ENCODE data around the gene NR2F1-AS1.

The NR2F1-AS1 gene

DNA sequence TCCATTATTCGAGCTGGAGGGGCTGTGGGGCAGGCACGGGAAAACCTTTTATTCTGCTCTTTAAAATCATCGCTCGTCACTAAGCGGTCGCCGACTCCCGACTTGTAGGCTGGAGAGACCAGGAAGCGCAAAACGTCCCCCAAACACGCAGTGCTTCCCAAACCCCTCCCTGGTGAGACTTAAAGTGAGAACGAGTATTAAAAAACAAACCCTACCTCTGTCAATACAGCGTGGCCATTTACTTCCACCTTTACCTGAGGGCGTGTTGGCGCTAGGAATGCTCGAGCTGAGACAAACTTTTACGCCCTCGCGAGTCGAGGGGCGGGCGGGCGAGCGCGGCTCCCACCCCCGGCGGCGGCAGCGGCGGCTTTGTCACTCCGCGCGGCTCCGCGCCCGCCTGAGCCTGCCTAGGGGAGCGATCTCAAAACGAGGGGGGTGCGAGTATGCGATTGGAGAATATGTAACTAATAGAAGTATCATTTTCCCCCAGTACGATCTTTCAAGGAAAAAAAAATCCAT is at the start of gene NR2F1-AS1:
Gene NR2F1-AS1, minus strand, starts transcription at position 293 of the 519 bp plus-strand sequence.
- no peak for DNase-seq (ENCODE audit: low spot score)

DNA sequence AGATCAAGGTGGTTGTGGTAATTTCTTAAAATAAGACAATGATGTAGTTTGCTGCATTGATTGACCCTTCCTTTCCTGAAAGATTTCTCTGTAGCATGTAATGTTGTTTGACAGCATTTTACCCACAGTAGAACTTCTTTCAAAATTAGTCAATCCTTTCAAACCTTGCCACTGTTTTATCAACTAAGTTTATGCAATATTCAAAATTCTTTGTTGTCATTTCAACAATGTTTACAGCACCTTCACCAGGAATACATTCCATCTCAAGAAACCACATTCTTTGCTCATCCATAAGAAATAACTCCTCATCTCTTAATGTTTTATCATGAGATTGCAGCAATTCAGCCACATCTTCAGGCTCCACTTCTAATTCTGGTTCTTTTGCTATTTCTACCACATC is 45.8 kb upstream of the NR2F1-AS1 start:
- DNase-seq (ENCODE audit: low spot score) = no peak

DNA sequence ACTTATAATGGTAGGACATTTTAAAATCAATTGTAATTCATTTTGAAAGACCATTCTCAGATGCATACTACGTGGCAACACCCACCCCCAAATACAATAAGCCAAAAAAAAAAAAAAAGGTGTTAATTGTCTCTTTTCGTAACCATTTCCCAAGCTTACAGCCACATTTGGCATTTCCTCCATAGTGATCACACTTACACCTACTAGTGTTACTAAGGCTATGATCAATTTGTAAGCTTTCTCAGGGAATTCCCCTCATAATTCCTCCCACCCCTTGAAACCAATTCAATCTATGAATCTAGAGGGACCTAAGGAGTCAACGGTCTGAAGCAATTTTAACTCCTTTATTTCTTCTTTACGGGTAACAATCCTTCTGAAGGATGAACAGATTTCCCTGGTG is 42.1 kb upstream of the NR2F1-AS1 start:
- no peak for DNase-seq (ENCODE audit: low spot score)

DNA sequence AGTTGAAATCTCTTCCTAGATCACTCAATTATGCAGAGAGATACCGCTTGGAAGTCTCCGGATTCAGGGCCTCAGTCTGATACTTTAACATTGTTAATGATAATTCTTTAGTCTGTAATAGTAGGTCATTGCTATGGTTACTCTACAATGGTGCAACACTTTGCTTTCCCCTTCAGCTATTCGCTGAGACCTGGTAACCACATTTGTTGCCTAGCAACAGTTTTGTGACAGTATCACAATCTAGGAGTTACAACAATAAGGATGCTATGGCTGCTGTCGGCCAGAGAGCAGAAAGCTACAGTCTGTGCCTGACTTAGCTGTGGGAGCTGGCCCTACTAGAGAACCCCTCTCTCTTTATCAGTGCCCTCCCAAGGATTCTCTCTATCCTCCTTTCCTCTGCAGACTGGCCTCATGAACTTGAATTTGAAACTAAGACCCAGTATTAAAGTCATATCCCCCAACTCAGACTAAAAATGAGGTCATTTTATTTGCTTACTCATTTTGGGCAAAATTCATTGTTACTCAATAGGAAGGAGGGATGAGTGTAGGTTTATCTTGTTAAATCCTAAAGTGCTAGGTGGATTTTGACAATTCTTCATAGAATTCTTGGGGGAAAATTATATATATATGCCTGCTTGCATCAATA is 41.3 kb upstream of the NR2F1-AS1 start:
- no peak for DNase-seq (ENCODE audit: low spot score)

DNA sequence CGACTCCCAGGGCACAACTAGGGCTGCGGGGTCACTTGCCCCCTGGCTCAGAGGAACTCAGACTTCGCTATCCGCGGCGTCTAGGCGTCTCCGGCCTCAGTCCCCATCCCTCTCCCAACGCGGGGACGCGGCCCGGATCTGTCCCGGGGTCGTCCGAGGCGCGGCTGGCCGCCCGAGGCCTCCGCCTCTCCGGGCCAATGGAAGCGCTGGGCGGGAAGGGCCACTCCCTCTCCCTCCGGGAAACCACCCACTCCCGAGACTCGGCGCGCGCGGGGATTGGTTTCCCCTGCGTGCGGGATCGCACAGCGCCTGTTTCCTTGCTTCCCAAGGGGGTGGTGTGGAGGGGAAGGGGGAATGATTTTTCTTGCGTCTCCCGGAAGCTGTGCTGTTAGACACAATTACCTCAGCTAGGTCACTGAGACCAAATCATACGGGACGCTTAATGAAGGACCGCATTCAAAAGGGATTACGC is 40.3 kb upstream of the NR2F1-AS1 start:
- no peak for DNase-seq (ENCODE audit: low spot score)

DNA sequence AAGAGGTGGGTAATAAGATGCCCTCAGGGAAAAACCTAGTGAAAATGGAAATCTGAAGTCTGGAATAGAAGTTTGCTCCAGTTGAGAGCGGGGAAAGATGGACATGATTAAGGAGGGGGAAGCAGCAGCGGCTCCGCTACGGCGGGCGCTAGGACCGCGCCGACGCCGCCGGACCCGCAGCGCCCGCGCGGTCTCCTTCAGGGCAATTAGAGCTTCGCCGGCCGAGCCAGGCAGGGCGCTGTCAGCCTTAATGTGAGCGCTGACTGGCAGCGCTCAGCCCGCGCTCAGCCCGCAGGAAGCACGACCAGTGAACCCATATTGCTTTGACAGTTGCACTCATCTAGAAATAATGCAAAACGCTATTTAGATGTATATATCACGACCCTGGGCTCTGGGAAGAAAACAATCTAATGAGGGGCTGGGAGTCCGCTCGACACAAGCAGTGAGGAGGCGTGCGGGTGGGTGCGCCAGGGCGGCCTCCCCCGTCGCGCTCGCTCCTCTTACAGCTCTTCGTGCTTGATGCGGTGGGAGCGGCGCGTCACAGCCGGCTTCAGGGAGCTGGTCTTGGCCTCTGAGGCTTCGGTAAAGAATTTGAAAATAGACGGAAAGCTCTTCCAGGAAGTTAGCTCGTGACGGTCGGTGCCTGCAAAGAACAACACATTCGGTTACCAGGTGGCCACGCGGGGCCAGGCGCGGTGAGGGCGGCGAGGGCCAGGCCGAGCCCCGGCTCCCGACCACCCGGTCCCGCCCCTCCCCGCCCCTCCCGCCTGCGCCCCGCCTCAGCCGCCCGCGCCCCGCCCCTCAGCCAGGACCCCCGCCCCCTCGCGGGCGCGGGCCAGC is 39.7 kb upstream of the NR2F1-AS1 start:
- DNase-seq (ENCODE audit: low spot score) = peak; percentile 65

DNA sequence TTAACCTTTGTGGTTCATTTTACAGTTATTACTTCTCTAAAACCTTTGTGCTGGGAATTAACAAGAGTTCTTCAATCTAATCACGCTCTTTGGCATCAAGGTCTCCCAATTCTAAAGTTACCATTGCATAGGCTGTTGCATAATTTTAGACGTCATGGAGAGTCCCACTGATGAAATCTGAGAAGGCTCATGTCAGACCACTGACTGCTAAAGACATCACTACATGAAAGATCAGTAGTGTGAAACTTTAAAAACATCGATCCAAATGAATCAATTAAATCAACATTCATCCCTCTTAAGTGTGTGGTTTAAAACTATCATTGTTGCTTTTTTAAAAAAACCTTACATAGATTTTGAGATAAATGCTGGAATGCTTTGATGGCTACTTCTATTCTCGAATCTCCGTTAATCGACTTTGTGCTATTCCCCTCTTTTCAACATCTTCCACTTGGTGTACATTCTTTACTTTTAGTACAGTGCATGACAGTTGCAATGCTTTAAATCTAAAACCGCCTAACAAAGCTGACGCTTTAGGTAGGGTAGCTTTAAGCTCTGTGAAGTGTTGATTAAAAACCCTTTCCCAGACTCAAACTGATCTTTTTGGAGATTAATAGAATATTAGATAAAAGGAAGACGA is 35.6 kb upstream of the NR2F1-AS1 start:
- DNase-seq (ENCODE audit: low spot score) = no peak

DNA sequence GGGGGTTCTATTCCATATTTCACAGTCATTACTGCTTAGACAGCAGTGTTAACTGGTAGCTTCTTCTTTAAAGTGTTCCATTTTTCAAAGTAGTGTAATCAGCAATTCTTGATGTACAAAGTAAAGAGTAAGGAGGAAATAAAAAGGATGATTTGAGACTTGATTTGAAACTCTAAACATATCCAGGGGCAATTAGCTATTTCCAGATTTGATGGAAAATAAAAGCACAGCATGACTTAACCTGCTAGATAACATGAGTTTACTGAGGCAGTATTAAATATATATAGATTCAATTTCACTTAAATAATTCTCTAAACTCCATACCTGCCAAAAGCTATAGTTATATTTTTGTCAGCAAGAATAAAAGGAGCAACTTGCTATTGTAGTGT is 31.8 kb upstream of the NR2F1-AS1 start:
- DNase-seq (ENCODE audit: low spot score) = no peak

DNA sequence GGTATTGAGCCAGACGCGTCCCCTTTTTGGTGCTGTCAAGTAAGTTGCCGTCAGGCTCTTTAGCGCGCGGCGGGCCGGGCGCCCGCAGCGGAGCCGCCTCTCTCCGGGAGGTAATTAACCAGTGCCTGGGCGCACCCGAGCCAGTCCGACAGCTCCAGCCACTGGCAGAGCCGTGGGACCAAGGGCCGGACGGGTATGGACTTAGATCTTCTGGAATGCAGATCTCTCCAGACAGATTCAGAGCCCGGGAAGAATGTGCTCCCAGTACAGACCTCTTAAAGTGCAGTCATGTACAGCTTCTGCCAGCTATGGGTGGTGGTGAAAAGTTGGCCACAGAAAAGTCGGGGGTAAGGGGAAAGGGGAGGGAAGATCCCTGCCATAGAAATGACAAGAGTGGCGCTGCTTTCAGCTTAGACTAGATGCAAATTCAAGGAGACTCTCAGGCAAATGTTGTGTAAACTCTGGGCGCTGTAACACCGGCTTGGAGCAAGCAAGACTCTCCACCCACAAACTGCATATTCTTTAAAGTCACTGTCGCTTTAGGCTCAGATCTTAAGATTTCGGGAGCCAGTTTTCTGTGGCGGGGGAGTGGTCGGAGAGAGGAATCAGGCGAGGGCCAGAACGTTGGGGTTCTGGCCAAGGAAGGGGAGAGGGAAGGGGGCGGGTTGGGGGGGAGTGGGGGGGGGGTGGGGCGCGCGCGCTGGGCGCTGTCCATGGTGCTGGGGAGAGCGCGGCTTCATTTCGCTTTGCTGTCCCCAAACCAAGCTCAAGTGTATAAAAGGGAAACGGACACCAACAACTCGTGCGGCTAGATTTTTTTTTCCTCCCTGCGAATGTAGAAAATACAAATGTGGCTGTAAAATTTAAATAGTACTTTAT is 31.2 kb upstream of the NR2F1-AS1 start:
- no peak for DNase-seq (ENCODE audit: low spot score)

DNA sequence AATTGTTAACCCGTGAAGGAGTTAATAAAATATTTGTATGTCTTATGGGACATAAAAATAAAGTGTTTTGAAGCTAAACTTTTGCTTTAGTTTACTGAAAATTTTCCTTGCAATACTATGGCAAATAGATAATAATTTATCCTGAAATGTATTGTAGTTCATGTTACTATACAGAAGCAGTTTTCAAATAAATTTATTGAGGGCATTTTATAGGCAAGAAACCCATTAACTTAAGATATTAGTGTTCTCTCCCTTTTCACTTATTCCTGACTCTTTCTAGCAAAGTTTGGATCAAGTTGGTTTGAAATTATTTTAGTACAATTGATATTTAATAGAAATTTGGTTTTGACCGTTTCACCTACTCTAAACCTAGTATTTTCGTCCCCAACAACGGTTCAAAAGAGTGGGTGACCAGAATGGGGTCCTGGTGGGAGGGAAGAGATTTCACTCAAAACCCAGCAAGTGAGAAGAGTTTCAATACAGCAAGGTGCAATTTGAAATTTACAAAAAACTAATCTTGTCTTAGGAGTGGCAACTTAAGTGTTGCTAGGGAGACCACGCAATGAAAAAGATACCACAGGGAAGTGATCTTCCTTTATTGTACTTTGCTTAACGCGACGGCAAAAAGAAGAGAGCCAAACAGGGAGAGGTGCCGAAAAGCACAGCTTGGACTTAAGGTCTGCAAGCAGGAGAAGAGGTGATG is 30.4 kb upstream of the NR2F1-AS1 start:
- no peak for DNase-seq (ENCODE audit: low spot score)

DNA sequence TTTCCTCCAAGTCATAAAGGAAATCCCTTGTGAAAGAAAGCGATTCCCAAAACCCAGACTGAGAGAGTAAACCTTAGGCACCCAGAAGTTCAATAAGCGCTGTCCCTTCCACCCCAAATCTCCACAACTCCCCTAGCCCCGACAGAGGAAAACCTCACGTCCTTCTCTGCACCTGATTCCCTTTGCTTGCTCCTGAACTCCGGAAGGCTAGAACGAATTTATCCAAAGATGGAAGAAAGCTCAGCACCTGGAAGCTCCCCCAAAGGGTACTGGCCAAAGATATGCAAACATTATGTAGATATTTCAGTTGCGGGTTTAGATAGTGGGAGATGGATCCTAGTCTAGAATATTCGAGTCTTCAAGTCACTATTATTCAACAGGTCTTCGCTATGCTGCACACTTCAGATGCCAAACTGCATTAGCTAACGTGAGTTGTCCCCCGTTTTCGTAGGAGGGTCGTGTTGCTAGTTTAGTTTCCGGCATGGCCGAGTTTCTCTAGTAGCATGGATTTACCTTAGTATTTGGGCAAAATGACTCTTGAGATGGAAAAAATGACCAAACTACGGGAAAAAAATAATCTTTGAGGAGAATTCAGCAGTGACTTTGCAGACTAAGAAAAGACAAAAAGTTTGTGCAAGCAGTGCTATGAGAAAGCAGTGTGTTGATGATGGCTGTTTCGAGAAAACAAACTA is 29.7 kb upstream of the NR2F1-AS1 start:
- no peak for DNase-seq (ENCODE audit: low spot score)

DNA sequence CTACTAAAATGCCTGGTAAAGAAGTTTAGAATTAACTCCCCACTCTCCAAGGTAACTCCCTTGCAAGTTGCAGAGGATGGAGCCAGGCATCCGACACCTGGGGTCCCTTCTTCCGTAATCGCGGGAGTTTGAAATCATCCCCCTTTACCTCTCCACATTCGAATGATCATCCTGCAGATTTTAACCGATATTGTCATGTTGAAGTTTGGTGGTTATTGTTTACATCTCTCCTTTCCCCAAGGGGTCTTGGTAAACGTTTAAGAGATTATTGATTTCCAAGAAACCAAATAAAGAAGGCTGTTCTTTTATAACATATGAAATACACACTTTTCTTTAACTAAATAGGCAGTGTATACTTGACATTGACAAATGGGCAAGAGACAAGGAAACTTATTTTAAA is 28.7 kb upstream of the NR2F1-AS1 start:
- DNase-seq (ENCODE audit: low spot score) = no peak

DNA sequence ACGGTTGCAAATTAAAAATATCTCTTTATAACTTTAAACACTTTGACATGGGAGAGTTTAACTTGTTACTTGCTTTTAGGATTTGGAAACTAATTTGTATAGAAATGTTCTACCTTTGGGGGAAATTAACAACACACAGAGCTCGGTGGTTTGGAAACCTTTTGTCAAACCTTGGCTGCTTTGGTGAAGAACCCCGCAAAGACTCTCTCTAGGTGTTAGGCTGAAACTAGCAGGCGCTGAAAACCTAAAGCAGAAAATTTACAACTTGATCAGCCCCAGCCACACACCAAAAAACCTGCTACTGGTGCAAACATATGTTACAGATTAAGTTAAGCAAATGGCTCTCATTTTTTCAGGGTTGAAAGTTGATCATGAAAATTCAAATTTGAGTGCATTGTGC is 27.8 kb upstream of the NR2F1-AS1 start:
- DNase-seq (ENCODE audit: low spot score) = no peak

DNA sequence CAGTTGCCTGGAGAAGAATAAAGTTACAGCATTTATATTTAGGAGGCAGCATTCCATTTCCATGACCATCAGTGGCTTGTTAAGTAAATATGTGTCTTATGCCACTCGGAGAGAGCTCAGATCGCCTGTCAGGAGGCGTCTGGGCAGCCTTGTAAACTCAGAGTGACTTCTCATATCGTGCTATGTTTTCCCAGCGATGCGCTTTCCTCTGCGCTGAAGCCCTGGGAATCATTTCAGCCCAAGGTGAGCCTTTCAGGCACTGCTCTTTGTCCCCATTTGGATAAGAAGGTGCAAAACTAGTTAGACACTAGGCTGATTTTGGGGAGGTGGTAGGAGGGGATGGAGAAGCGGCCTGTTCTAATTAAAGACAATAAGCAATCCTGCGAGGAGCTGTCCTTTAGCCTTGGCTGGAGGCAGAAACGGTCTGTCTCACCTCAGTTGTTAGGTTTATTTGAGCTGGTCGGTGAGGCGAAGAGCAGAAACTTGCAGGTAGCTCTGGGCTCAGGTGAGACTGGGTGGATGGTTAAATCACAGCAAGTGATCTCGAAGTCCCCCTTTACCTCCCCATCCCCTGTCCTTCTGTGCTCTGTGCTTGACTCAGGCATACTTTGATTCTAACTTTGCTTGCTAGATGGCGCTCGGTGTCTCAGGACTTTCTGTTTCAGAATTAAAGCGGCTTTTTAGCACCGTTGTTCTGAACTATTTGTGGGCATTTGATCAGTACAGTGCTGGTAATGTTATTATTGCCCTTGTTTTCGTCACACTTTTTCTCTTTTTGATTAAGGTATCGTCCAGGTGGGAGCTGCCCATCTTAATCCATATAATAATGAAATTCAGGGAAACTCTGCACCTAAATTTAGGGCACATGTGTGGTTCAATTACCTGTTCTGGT is 26.6 kb upstream of the NR2F1-AS1 start:
- peak; percentile 40 for DNase-seq (ENCODE audit: low spot score)

DNA sequence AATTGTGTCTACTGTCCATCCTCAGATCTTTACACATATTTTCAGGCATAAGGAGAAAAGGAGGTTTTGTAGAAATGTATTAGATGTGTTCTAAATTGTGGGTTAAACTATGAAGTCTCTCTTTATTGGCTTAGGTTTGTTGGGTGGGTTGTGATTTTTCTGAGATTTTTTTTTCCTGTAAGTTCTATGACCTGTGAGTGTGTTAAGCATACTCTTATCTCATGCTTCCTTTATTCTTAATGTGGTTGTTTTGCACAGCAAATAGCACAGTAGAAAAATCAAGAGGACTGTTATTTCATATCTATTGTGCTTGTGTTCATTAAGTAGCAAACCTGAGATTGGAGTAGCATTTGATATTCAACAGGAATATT is 25.3 kb upstream of the NR2F1-AS1 start:
- DNase-seq (ENCODE audit: low spot score) = no peak

DNA sequence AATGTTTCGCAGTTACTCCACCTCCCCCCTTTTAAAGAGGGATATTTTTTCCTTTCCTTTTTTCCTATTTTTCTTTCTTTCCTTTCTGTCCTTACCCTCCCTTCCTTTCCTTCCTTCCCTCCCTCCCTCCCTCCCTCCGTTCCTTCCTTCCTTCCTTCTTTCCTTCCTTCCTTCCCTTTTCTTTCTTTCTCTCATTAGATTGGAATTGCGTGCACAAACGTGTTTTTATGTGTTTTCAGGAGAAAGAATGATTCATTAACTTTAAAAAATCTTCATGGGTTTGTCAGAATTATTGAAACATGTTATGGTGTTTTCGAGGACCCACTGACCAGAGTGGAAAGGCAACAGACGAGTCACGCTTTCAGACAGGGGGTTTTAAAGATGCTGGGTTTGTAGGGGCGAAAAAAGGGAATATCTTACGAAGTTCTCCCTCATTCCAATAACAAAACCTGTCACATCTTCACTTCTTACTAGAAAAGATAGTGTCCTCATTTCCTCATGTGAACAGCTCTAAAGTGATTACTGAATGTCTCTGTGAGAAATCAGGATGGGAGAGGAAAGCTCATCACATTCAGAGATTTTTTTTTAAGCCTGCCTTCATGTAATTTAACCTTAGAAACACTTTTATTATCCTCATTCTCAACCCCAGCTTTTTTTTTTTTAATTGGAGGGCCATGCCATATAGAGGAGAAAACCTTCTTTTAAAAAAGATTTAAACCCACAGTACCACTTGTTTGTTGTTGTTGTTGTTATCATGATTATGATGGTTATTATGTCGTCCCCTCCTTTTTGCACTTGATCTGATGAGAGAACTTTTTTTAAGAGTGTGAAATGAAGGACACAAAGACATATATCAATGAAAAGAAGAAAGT is 23.9 kb upstream of the NR2F1-AS1 start:
- DNase-seq (ENCODE audit: low spot score) = no peak

DNA sequence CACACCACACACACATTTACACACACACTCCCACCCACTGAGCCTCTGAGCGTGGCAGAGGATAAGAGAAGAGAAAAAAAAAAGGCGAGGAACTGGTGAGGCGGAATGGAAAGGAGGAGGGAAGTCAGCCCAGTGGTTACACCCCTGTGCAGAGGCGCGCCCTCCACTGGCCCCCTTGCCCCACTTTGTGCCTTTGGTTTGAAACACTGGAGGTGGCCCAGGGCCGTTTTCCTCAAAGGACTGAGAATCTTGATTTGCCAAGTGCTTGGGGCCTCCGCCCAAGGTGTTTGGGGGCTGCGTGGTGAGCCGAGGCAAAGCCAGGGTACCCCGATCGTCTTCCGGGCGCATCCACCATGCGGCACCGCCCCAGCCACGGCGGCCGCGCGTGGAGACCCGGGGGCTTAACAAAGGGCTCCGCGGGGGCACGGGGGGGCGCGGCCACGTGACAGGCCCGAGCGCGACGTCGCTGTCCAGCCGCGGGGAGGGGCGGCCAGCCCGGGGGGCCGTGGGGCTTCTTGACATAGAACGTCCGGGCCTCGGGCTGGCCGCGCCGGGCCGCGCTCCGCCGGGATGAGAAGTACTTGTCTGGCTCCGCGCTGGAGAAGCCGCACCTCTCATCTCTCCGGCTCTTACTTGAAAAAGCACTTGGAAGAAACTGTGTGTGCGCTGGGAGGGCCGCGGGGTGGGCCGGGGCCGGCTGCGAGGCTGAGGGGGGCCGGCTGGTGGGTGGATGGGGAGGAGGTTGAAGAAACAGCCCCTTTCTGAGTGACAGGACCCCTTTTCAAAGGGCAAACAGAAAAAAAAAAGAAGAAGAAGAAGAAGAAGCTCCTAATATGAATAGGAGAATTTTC is 23.0 kb upstream of the NR2F1-AS1 start:
- DNase-seq (ENCODE audit: low spot score) = no peak

All from hematopoietic multipotent progenitor cell treated with erythropoietin and hydrocortisone succinate and interleukin-3 and kit ligand, for 15 days (in vitro differentiated cells).